HUES64 (cell line): ENCODE measurements around the gene FAM83D.
A peak's percentile ranks its signal among the peaks of the same experiment; 100 is the strongest.

Experiments used
- H3K27ac ChIP-seq: 2 replicates; pipeline ENCODE4 v1.7.0; 2013; ENCODE audit warnings: low read depth, low read length, inconsistent platforms
- H3K27me3 ChIP-seq: 2 replicates; pipeline ENCODE4 v1.6.1; 2013; ENCODE audit warnings: mild to moderate bottlenecking, low read length; ENCODE audit not compliant: insufficient read depth
- H3K36me3 ChIP-seq: 2 replicates; pipeline ENCODE4 v1.6.1; 2013; ENCODE audit warnings: mild to moderate bottlenecking, low read length; ENCODE audit not compliant: insufficient read depth
- H3K4me1 ChIP-seq: 2 replicates; pipeline ENCODE4 v1.6.1; 2013; ENCODE audit warnings: mild to moderate bottlenecking, low read length, moderate library complexity; ENCODE audit not compliant: insufficient read depth
- H3K4me3 ChIP-seq: 2 replicates; pipeline ENCODE4 v1.5.1; 2013; ENCODE audit warnings: mild to moderate bottlenecking, low read length, moderate library complexity
- H3K9ac ChIP-seq: 2 replicates; pipeline ENCODE4 v1.6.1; 2013; ENCODE audit warnings: mild to moderate bottlenecking, low read depth, low read length
- H3K9me3 ChIP-seq: 2 replicates; pipeline ENCODE4 v1.6.1; 2013; ENCODE audit warnings: low read depth, low read length; ENCODE audit not compliant: insufficient read depth
- WGBS: fragments of 150-250, 120-280 bp; methylation state at CpG from one replicate; pipeline ENCODE4 v1.1.7; 2013; ENCODE audit warnings: missing lambda C conversion rate; 5-methylcytosine and 5-hydroxymethylcytosine counted together

Gene FAM83D

DNA sequence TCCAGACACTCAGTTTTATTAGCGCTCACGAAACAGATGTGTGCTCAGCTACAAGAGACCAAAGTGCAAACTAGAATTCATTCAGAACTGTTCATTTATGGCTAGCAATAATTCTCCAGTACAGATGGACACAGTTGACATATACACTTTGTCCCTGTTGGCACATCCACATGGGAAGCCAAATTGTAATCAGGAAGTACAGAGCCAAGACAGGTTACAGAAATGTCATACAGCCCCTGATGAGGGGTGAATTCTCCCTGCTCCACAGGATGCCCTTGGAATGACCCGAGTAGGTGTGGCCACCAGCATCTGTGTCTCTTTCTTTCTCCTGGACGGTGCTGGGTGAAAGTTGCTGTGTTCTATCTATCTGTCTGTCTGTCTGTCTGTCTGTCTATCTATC is 43.5 kb downstream of the FAM83D start:
- H3K36me3 ChIP-seq, result peaks cover 72% of the 10 kb centered on the region
- WGBS, result 96% methylated on average over 4 of the region's 4 CpGs
- no peak overlapping the region for H3K4me3 ChIP-seq
- no peak overlapping the region for H3K9ac ChIP-seq
- H3K27me3 ChIP-seq, result no peaks in the 10 kb centered on the region
- H3K4me1 ChIP-seq, result no peaks in the 10 kb centered on the region
- no peak overlapping the region for H3K27ac ChIP-seq
- no peaks in the 10 kb centered on the region for H3K9me3 ChIP-seq

DNA sequence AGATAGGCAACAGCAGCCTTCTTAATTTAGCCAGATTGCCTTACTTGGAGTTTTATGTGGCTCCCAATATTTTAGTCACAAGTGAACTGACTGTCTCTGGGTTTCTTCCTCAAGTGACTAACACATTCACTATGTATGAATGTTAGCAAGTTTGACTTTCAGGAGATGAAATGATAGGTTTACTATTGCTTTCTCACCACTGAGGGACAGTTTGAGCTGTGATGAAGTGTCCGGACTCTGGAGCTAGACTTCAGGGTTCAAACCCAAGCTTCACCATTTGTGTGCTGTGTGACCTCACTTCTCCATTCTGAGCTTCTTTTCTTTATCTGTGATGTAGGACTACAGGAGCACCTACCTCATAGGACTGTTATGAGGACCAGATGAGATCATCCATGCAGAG is 44.1 kb downstream of the FAM83D start:
- Histone ChIP-seq H3K27me3 (no peaks in the 10 kb centered on the region), H3K9me3 (no peaks in the 10 kb centered on the region), H3K36me3 (peaks cover 71% of the 10 kb centered on the region), H3K4me3 (no peak overlapping the region), H3K9ac (no peak overlapping the region), H3K27ac (no peak overlapping the region), H3K4me1 (no peaks in the 10 kb centered on the region)
- 95% methylated on average over 1 of the region's 1 CpG for WGBS

DNA sequence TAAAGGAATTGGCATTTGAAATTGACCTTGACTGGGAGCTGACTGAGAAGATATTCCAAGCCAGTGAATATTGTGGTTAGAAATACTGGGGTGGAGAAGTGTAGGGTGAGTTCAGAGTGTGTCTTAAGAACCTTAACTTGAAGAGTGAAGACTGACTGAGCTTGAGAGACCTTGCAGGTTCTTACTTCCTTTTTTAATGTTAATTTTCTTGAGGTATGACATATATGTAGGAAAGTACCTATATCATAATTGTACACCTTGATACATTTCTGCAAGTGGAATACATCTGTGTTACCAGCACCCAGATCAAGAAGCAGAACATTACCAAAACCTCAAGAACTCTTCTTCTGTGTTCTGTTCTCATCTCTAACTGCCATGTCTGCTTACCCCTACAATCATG is 46.9 kb downstream of the FAM83D start:
- H3K36me3 ChIP-seq, result peaks cover 83% of the 10 kb centered on the region
- no peak overlapping the region for H3K4me3 ChIP-seq
- no peaks in the 10 kb centered on the region for H3K27me3 ChIP-seq
- H3K9me3 ChIP-seq, result no peaks in the 10 kb centered on the region
- H3K4me1 ChIP-seq, result no peaks in the 10 kb centered on the region
- no peak overlapping the region for H3K9ac ChIP-seq
- H3K27ac ChIP-seq, result no peak overlapping the region

DNA sequence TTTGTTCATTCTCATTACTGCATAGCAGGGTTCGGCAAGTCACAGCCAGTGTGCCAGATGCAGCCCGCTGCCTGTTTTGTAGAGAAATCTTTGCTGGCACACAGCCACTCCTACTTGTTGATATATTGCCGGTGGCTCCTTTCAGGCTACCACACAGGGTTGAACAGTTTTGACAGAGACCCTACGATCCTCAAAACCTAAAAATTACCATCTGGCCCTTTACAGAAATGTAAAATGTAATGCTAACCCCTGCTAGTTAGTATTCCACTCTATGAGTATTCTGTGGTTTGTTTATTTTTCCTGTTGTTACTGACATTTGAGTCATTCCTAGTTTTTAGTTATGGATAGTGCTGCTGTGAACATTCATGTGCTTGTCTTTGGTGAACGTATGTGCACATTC is 47.4 kb downstream of the FAM83D start:
- WGBS, result 97% methylated on average over 5 of the region's 5 CpGs
- H3K27me3 ChIP-seq, result no peaks in the 10 kb centered on the region
- no peaks in the 10 kb centered on the region for H3K4me1 ChIP-seq
- H3K27ac ChIP-seq, result no peak overlapping the region
- no peak overlapping the region for H3K9ac ChIP-seq
- H3K9me3 ChIP-seq, result no peaks in the 10 kb centered on the region
- H3K4me3 ChIP-seq, result no peak overlapping the region
- peaks cover 81% of the 10 kb centered on the region for H3K36me3 ChIP-seq

DNA sequence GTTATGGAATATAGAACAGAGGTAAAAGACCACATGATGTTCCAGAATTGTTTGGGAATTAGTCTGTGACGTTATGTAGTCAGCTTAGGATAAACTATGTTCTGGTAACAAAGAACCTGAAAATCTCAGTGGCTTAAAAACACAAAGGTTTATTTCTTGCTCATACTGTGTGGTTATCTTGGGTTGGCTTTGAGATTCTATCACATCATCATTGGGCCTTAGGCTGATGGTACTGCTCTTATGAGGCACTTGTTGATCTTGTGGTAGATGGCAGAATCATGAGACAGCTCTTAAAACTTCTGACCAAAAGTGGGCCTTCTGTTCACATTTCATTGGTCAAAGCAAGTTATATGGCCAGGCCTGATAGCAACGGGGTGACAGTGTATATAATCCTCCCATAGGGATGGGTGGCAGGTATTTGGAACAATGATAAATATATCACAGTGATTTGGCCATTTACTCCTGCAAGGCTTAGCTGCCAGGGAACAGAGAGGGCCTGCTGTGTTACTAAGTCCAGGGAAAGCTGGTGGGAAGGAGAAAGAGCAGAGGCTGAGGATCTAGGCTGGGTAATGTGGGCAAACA is 49.4 kb downstream of the FAM83D start:
- Histone ChIP-seq H3K4me3 (no peak overlapping the region), H3K27ac (no peak overlapping the region), H3K9ac (no peak overlapping the region), H3K36me3 (peaks cover 67% of the 10 kb centered on the region), H3K9me3 (no peaks in the 10 kb centered on the region), H3K27me3 (no peaks in the 10 kb centered on the region), H3K4me1 (no peaks in the 10 kb centered on the region)
- 91% methylated on average over 2 of the region's 2 CpGs for WGBS

DNA sequence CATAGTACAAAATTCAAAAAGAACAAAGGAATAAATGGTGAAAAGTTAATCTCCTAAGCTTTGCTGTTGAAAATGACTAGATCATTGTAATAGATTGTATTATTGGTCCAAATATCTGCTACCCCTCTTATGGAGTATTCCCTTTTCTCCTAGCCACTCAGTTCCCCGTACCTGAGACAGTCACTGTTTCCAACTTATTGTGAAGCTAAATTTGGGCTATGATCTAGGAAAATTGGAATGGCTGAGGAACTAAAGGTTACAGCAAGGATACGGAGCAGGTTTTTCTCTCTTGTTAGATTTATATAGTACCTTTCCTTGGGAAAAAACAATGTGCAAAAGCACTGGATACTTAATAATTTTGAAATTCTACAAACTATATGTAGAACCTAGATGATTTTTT is 53.2 kb downstream of the FAM83D start:
- no peaks in the 10 kb centered on the region for H3K4me1 ChIP-seq
- H3K9ac ChIP-seq, result no peak overlapping the region
- no peaks in the 10 kb centered on the region for H3K27me3 ChIP-seq
- H3K27ac ChIP-seq, result no peak overlapping the region
- peaks cover 44% of the 10 kb centered on the region for H3K36me3 ChIP-seq
- 89% methylated on average over 2 of the region's 2 CpGs for WGBS
- H3K4me3 ChIP-seq, result no peak overlapping the region
- H3K9me3 ChIP-seq, result no peaks in the 10 kb centered on the region

DNA sequence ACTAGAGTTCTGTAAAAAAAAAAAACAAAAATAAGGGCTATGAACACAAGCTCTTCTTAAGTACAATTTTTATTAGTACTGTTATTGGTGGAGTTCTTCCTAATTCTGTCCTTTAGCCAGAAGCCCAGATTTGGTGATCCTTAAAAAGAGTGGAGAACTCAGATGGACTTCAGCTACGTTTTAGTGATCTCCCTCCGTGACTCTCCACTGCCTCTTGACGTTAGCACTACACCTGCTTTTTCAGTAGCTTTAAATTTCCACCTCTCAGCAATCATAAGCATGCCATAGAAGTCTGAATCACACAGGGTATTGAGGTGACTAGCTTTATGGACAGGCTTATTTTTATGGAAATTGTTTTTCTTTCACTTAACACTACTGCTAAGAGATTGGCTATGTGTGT is 53.6 kb downstream of the FAM83D start:
- H3K36me3 ChIP-seq, result peaks cover 46% of the 10 kb centered on the region
- no peaks in the 10 kb centered on the region for H3K27me3 ChIP-seq
- no peaks in the 10 kb centered on the region for H3K4me1 ChIP-seq
- H3K9ac ChIP-seq, result 0 out of 2 replicates have a peak overlapping the region, but pooled peaks have one; percentile 2
- H3K9me3 ChIP-seq, result no peaks in the 10 kb centered on the region
- 87% methylated on average over 3 of the region's 3 CpGs for WGBS
- H3K27ac ChIP-seq, result no peak overlapping the region
- no peak overlapping the region for H3K4me3 ChIP-seq

DNA sequence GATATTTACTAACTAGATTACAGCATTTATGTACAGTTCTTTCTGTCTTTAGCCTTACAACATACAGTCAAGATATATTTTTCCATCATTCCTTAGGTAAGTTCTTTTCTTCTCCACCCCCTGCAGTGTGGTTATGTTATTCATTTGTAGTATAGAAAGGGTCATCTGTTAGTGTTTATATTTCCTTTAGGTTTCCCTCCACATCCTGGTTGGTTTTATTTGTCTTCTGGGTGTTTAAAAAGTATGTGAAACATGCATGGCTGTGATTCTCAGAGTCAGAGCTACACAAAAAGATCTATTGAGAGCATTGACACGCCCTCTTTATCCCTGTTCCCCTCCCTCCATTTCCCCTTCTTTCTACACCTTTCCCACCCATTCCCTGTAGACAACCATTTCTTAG is 56.1 kb downstream of the FAM83D start:
- H3K27ac ChIP-seq, result no peak overlapping the region
- no peak overlapping the region for H3K4me3 ChIP-seq
- H3K27me3 ChIP-seq, result no peaks in the 10 kb centered on the region
- no peaks in the 10 kb centered on the region for H3K9me3 ChIP-seq
- no peaks in the 10 kb centered on the region; the same call in 1 of the 2 replicates for H3K4me1 ChIP-seq
- WGBS, result 80% methylated on average over 1 of the region's 1 CpG
- H3K9ac ChIP-seq, result no peak overlapping the region
- H3K36me3 ChIP-seq, result peaks cover 41% of the 10 kb centered on the region

DNA sequence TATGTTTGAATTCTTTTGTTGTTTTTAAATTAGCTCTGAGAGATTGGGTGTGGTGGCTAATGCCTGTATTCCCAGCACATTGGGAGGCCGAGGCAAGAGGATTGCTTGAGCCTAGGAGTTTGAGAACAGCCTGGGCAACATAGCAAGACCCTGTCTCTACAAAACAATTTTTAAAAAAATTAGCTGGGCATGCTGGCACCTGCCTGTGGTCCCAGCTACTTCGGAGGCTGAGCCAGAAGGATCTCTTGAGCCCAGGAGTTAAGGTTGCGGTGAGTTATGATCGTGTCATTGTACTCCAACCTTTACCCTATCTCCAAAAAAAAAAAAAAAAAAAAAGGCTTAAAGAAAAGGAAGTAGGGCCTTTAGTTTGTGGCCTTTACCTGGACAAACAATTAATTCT is 58.8 kb downstream of the FAM83D start:
- no peak overlapping the region for H3K4me3 ChIP-seq
- H3K9ac ChIP-seq, result no peak overlapping the region
- H3K9me3 ChIP-seq, result no peaks in the 10 kb centered on the region
- H3K4me1 ChIP-seq, result no peaks in the 10 kb centered on the region; the same call in 1 of the 2 replicates
- no peaks in the 10 kb centered on the region for H3K27me3 ChIP-seq
- peaks cover 46% of the 10 kb centered on the region for H3K36me3 ChIP-seq
- WGBS, result 97% methylated on average over 2 of the region's 4 CpGs
- no peak overlapping the region for H3K27ac ChIP-seq

DNA sequence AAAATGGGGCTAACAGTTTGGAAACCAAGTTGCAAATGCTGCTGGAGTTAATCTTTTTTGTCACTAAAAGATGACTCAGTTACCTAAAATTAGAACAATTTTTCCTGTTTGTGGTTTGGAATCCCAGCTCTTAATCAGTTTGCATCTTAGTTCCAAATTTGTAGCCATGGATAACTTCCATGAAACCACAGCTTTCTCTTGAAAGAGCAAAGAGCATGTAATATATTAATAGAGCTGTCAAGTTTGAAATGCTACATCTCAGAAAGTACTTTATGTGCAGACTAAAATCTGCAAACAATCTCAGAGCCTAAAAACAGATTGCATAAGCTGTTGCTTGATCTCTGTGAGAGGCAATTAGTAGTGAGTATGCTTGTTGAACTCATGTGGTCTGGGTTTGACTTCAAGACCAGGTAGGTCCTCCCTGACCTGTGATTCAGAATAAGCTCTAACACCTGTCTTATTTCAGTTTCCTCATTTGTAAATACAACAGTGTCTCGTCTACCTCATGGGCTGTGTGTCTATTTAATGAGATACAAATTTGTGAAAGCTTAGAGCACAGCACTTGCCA is 59.5 kb downstream of the FAM83D start:
- Histone ChIP-seq H3K4me3 (no peak overlapping the region), H3K36me3 (peaks cover 50% of the 10 kb centered on the region), H3K27me3 (no peaks in the 10 kb centered on the region), H3K27ac (no peak overlapping the region), H3K9ac (no peak overlapping the region), H3K9me3 (no peaks in the 10 kb centered on the region), H3K4me1 (no peaks in the 10 kb centered on the region; the same call in 1 of the 2 replicates)
- 100% methylated on average over 1 of the region's 1 CpG for WGBS

DNA sequence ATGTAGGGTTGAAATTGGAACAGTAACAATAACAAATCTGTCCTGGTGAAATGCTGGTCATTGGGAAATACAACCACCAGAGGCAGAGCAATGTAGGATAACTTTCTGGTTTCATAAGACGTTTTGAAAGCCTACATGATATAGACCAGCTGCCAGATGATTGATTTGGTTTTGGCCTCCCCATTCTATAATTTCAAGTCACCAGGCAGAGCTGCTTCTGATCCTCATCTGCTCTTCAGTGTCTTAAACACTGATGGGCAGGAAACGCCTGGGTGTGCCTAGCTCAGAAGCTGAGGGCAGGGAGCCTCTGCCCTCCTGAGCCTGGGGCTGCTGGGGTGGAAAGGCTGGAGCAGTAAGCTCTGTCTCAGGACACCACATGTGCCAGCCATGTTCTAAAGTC is 60.4 kb downstream of the FAM83D start:
- no peak overlapping the region for H3K9ac ChIP-seq
- WGBS, result 90% methylated on average over 2 of the region's 2 CpGs
- H3K9me3 ChIP-seq, result no peaks in the 10 kb centered on the region
- no peak overlapping the region for H3K27ac ChIP-seq
- no peak overlapping the region for H3K4me3 ChIP-seq
- H3K4me1 ChIP-seq, result no peaks in the 10 kb centered on the region; the same call in 1 of the 2 replicates
- H3K27me3 ChIP-seq, result no peaks in the 10 kb centered on the region
- H3K36me3 ChIP-seq, result peaks cover 58% of the 10 kb centered on the region

DNA sequence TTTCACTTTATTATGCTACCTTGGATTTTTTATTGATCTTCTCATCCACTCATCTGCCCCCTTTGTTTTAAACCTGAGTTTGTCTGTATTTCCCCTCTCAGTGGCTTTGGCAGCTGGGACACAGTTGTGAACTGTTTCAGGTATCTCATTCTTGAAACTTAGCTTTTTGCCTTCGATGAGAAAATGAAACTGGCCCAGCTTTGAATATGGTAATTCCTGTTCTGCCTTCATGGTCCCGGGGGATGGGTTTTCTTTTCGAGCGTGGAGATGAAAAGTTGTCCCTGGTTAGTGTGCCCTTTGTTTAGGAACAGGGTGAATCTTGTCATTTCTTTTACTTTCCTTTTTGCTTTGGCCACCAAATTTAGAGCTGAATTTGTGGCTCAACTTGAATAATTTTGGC is 61.6 kb downstream of the FAM83D start:
- H3K27me3 ChIP-seq, result no peaks in the 10 kb centered on the region
- no peak overlapping the region for H3K4me3 ChIP-seq
- H3K27ac ChIP-seq, result no peak overlapping the region
- 77% methylated on average over 4 of the region's 4 CpGs for WGBS
- H3K9ac ChIP-seq, result no peak overlapping the region
- no peaks in the 10 kb centered on the region for H3K9me3 ChIP-seq
- no peaks in the 10 kb centered on the region; the same call in 1 of the 2 replicates for H3K4me1 ChIP-seq
- H3K36me3 ChIP-seq, result peaks cover 69% of the 10 kb centered on the region
